WTC11 (cell line): ENCODE results near the gene CTIF. TPM values are rescaled to one million over a fixed set of nuclear protein-coding genes. Genes with fewer than 3 reads are reported as not detected.

Experiments used
- ATAC-seq: fragments of 200-7000 bp; cut with Tn5 transposase; 2 replicates; pipeline ENCODE4 v1.10.0; 2021; ENCODE audit warnings: mild to moderate bottlenecking, moderate library complexity
- CTCF ChIA-PET: fragments of 300-600 bp; sonication (Branson Sonifier 250); formaldehyde crosslinking; loops from one replicate; lab custom pipeline; 2021; ENCODE audit warnings: antibody characterized with exemption; lab: Charles Lee
- POLR2A ChIA-PET: fragments of 350-600 bp; sonication (Branson Sonifier 250); formaldehyde crosslinking; loops from one replicate; lab custom pipeline; 2021; ENCODE audit warnings: antibody characterized with exemption; lab: Charles Lee
- DNase-seq: peaks from one replicate; pipeline ENCODE4 v3.0.0; 2021; ENCODE audit warnings: low spot score
- H3K27ac Mint-ChIP-seq: 2 replicates; pipeline ENCODE4 v1.8.0; 2021; ENCODE audit warnings: mixed read lengths
- H3K27me3 Mint-ChIP-seq: 2 replicates; pipeline ENCODE4 v1.8.0; 2021; ENCODE audit warnings: low read depth, mild to moderate bottlenecking, moderate library complexity, mixed read lengths
- H3K36me3 Mint-ChIP-seq: 2 replicates; pipeline ENCODE4 v1.8.0; 2021; ENCODE audit warnings: mixed read lengths
- H3K4me1 Mint-ChIP-seq: 2 replicates; pipeline ENCODE4 v1.8.0; 2022; ENCODE audit warnings: mixed read lengths
- H3K4me3 Mint-ChIP-seq: 2 replicates; pipeline ENCODE4 v1.8.0; 2021; ENCODE audit warnings: mild to moderate bottlenecking, moderate library complexity, mixed read lengths
- H3K9me3 Mint-ChIP-seq: 2 replicates; pipeline ENCODE4 v1.8.0; 2021; ENCODE audit warnings: mixed read lengths
- ESRRA ChIP-seq: sonication (generic); formaldehyde crosslinking; IDR thresholded peaks from 2 replicates; pipeline ENCODE4 v1.8.1; 2022; ENCODE audit warnings: mild to moderate bottlenecking, missing genetic modification reagents, borderline replicate concordance
- FOXJ3 ChIP-seq: sonication (generic); formaldehyde crosslinking; IDR thresholded peaks from 2 replicates; pipeline ENCODE4 v1.9.0; 2021; ENCODE audit warnings: missing genetic modification reagents, mild to moderate bottlenecking, borderline replicate concordance
- FOXP1 ChIP-seq: sonication (generic); formaldehyde crosslinking; IDR thresholded peaks from 2 replicates; pipeline ENCODE4 v1.8.0; 2022; ENCODE audit warnings: missing genetic modification reagents, mild to moderate bottlenecking, moderate library complexity, borderline replicate concordance
- NR2C2 ChIP-seq: sonication (generic); formaldehyde crosslinking; IDR thresholded peaks from 2 replicates; pipeline ENCODE4 v1.8.0; 2022; ENCODE audit warnings: mild to moderate bottlenecking, missing genetic modification reagents
- NR3C1 ChIP-seq: sonication (generic); formaldehyde crosslinking; conservative IDR thresholded peaks from 2 replicates; pipeline ENCODE4 v1.8.1; 2023; ENCODE audit warnings: low read depth, mild to moderate bottlenecking, missing genetic modification reagents
- TCF7 ChIP-seq: sonication (generic); formaldehyde crosslinking; IDR thresholded peaks from 2 replicates; pipeline ENCODE4 v1.8.0; 2022; ENCODE audit warnings: mild to moderate bottlenecking, low read depth, missing genetic modification reagents, moderate library complexity
- TEAD4 ChIP-seq: sonication (generic); formaldehyde crosslinking; IDR thresholded peaks from 2 replicates; pipeline ENCODE4 v1.8.0; 2022; ENCODE audit warnings: mild to moderate bottlenecking, missing genetic modification reagents
- ZNF121 ChIP-seq: sonication (generic); formaldehyde crosslinking; IDR thresholded peaks from 2 replicates; pipeline ENCODE4 v1.8.0; 2023; ENCODE audit warnings: missing genetic modification reagents
- ZNF138 ChIP-seq: sonication (generic); formaldehyde crosslinking; conservative IDR thresholded peaks from 2 replicates; pipeline ENCODE4 v1.8.1; 2022; ENCODE audit warnings: mild to moderate bottlenecking, moderate library complexity, missing genetic modification reagents
- total RNA-seq: library from RNA; stranded (reverse); gene quantifications from 3 replicates; pipeline ENCODE4 v1.2.3, GENCODE V29; 2021
- TF ChIP-seq, protein P1 (sequence below): sonication (generic); formaldehyde crosslinking; IDR thresholded peaks from 2 replicates; pipeline ENCODE4 v1.8.1; 2022; ENCODE audit warnings: mild to moderate bottlenecking, missing genetic modification reagents, moderate library complexity, borderline replicate concordance
- TF ChIP-seq, protein P2 (sequence below): sonication (generic); formaldehyde crosslinking; IDR thresholded peaks from 2 replicates; pipeline ENCODE4 v1.8.1; 2023; ENCODE audit warnings: mild to moderate bottlenecking, missing genetic modification reagents
- TF ChIP-seq, protein P3 (sequence below): fragments of 250-450 bp; sonication (Bioruptor Pico); IDR thresholded peaks from 2 replicates; pipeline ENCODE4 v2.1.2; 2022; ENCODE audit warnings: mild to moderate bottlenecking, moderate library complexity
- TF ChIP-seq, protein P4 (sequence below): sonication (generic); formaldehyde crosslinking; IDR thresholded peaks from 2 replicates; pipeline ENCODE4 v1.8.1; 2023; ENCODE audit warnings: mild to moderate bottlenecking, moderate library complexity, missing genetic modification reagents
- TF ChIP-seq, protein P5 (sequence below): sonication (generic); formaldehyde crosslinking; conservative IDR thresholded peaks from 2 replicates; pipeline ENCODE4 v1.8.1; 2023; ENCODE audit warnings: mild to moderate bottlenecking, low read depth, missing genetic modification reagents, moderate library complexity
- TF ChIP-seq, protein P6 (sequence below): sonication (generic); formaldehyde crosslinking; IDR thresholded peaks from 2 replicates; pipeline ENCODE4 v1.8.1; 2023; ENCODE audit warnings: mild to moderate bottlenecking, missing genetic modification reagents, moderate library complexity
- TF ChIP-seq, protein P7 (sequence below): sonication (generic); formaldehyde crosslinking; IDR thresholded peaks from 2 replicates; pipeline ENCODE4 v1.8.1; 2022; ENCODE audit warnings: low read depth, mild to moderate bottlenecking, moderate library complexity, missing genetic modification reagents, borderline replicate concordance
- TF ChIP-seq, protein P8 (sequence below): sonication (generic); formaldehyde crosslinking; IDR thresholded peaks from 2 replicates; pipeline ENCODE4 v1.8.0; 2022; ENCODE audit warnings: mild to moderate bottlenecking, missing genetic modification reagents

CTIF gene
- total RNA-seq, 1 experiment from 2014 or later, result 28.5 TPM

DNA sequence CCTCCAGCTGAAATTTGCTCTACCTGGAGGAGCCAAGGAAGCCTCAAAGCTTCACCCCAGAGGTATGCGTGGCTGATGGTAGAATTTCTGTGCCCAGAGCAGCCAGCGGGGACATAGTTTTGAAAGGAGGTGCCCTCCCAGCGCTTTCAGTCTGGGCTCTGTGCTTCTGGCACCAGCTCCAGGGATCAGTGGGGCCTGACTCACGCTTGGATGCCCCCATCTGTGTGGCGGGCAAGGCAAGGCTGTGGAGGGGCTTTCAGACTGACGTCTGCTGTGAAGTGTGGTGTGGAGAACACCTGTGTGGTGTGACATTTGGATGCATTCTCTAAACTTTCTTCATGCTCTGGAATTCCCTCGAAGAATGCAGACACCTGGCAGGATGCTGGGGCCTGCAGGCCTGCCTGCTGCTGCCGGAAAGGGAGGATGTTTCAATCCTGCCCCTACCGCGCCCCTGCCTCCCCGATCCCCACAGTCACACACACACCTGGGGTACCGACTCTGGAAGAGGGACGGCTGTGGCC, 84.1 kb downstream of the CTIF start:
- 0 out of 2 replicates have a peak, but pooled peaks have one; percentile 8 for TF ChIP-seq NR2C2
- TF ChIP-seq, protein P1, sequence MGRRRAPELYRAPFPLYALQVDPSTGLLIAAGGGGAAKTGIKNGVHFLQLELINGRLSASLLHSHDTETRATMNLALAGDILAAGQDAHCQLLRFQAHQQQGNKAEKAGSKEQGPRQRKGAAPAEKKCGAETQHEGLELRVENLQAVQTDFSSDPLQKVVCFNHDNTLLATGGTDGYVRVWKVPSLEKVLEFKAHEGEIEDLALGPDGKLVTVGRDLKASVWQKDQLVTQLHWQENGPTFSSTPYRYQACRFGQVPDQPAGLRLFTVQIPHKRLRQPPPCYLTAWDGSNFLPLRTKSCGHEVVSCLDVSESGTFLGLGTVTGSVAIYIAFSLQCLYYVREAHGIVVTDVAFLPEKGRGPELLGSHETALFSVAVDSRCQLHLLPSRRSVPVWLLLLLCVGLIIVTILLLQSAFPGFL, result no peak
- TF ChIP-seq, all 79 proteins: peak for 1
- Mint-ChIP-seq H3K4me3 (no peak overlapping the region), H3K4me1 (peaks cover 46% of the 10 kb centered on the region), H3K9me3 (no peaks in the 10 kb centered on the region), H3K36me3 (no peaks in the 10 kb centered on the region), H3K27me3 (no peaks in the 10 kb centered on the region), H3K27ac (peak overlapping the region; percentile 51; the same call in 1 of the 2 replicates)
- ChIA-PET POLR2A (no interaction called here), CTCF (interaction anchor here (0.5 to 1.6 kb wide), 5 partner anchors 13 to 1385 kb away, joined by 3 to 6 read pairs (median 4); no protein-coding TSS in a partner anchor)
- peak; percentile 71 for ATAC-seq
- DNase-seq, result peak; percentile 49

DNA sequence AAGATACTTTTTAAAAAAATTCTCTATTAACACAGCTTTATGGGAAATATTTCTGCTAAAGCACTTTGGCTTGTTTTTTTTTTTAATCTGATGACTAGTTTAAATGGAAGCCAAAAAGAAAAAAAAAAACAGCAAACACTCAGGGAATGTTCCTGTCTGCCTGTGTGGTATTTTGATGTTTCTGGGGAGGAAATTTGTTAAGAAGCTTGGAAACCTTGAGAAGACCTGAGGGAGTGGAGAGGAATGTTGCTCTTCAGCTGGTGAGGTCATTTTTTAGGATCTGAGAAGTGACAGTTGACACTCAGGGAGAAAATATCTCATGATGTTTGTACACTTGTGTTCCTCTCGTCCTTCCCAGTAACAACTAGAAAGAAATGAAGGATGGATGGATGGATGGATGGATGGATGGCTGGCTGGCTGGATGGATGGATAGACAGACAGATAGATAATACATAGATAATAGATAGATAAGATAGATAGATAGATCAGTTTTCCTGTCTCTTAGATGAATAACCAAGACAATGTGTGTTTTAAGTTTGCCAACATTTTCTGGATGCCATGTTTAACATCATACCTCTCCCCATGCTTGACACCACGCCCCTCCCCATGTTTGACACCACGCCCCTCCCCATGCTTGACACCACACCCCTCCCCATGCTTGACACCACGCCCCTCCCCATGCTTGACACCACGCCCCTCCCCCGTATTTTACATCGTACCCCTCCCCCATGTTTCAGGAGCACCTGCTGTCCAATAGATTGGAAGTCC, 84.8 kb downstream of the CTIF start:
- peak overlapping the region; percentile 66 for H3K27ac Mint-ChIP-seq
- ChIA-PET POLR2A (interaction anchor here (0.7 kb wide), 1 partner anchor 419 kb away, joined by 3 read pairs; no protein-coding TSS in a partner anchor), CTCF (interaction anchor here (0.7 to 1.6 kb wide), 4 partner anchors 13 to 164 kb away, joined by 3 to 6 read pairs (median 4); no protein-coding TSS in a partner anchor)
- no peaks in the 10 kb centered on the region for H3K27me3 Mint-ChIP-seq
- no peak overlapping the region for H3K4me3 Mint-ChIP-seq
- H3K36me3 Mint-ChIP-seq, result no peaks in the 10 kb centered on the region
- H3K4me1 Mint-ChIP-seq, result peaks cover 45% of the 10 kb centered on the region
- TF ChIP-seq TCF7 (CRISPR knock-in tag) (no peak), FOXJ3 (CRISPR knock-in tag) (no peak), ZNF121 (CRISPR knock-in tag) (no peak)
- TF ChIP-seq, protein P2, sequence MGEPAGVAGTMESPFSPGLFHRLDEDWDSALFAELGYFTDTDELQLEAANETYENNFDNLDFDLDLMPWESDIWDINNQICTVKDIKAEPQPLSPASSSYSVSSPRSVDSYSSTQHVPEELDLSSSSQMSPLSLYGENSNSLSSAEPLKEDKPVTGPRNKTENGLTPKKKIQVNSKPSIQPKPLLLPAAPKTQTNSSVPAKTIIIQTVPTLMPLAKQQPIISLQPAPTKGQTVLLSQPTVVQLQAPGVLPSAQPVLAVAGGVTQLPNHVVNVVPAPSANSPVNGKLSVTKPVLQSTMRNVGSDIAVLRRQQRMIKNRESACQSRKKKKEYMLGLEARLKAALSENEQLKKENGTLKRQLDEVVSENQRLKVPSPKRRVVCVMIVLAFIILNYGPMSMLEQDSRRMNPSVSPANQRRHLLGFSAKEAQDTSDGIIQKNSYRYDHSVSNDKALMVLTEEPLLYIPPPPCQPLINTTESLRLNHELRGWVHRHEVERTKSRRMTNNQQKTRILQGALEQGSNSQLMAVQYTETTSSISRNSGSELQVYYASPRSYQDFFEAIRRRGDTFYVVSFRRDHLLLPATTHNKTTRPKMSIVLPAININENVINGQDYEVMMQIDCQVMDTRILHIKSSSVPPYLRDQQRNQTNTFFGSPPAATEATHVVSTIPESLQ (CRISPR knock-in tag), result no peak
- TF ChIP-seq, protein P3, sequence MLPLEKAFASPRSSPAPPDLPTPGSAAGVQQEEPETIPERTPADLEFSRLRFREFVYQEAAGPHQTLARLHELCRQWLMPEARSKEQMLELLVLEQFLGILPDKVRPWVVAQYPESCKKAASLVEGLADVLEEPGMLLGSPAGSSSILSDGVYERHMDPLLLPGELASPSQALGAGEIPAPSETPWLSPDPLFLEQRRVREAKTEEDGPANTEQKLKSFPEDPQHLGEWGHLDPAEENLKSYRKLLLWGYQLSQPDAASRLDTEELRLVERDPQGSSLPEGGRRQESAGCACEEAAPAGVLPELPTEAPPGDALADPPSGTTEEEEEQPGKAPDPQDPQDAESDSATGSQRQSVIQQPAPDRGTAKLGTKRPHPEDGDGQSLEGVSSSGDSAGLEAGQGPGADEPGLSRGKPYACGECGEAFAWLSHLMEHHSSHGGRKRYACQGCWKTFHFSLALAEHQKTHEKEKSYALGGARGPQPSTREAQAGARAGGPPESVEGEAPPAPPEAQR, result no peak
- ATAC-seq (no peak), DNase-seq (no peak)
- H3K9me3 Mint-ChIP-seq, result no peaks in the 10 kb centered on the region

DNA sequence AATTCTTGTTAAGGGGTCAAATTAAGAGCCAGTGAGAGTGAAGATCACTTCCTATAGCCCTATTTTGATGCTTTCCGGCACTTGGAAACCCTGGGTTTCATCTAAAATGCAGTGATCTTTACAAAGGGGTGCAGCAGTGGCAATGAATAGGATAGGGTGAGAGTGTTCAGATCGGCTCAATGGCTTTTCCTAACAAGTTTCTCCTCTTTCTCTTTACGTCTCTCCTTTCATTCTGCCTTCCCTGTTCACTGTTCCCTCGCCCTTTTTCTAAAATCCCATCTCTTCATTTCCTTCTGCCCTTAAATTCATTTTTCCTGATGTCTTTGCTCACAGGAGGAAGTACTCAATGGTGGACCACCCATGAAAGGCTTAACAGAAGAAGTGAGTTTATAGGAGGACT, 86.0 kb downstream of the CTIF start:
- Mint-ChIP-seq H3K27me3 (no peaks in the 10 kb centered on the region), H3K36me3 (no peaks in the 10 kb centered on the region), H3K27ac (no peak overlapping the region), H3K4me3 (no peak overlapping the region), H3K4me1 (peaks cover 45% of the 10 kb centered on the region), H3K9me3 (no peaks in the 10 kb centered on the region)
- ChIA-PET CTCF (no interaction called here), POLR2A (no interaction called here)
- ATAC-seq, result no peak
- DNase-seq, result no peak
- TF ChIP-seq FOXP1 (CRISPR knock-in tag) (no peak), NR3C1 (no peak), ESRRA (CRISPR knock-in tag) (no peak), ZNF138 (CRISPR knock-in tag) (no peak), TEAD4 (CRISPR knock-in tag) (no peak)
- TF ChIP-seq, protein P4, sequence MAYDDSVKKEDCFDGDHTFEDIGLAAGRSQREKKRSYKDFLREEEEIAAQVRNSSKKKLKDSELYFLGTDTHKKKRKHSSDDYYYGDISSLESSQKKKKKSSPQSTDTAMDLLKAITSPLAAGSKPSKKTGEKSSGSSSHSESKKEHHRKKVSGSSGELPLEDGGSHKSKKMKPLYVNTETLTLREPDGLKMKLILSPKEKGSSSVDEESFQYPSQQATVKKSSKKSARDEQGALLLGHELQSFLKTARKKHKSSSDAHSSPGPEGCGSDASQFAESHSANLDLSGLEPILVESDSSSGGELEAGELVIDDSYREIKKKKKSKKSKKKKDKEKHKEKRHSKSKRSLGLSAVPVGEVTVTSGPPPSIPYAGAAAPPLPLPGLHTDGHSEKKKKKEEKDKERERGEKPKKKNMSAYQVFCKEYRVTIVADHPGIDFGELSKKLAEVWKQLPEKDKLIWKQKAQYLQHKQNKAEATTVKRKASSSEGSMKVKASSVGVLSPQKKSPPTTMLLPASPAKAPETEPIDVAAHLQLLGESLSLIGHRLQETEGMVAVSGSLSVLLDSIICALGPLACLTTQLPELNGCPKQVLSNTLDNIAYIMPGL (CRISPR knock-in tag), result no peak
- TF ChIP-seq, protein P5, sequence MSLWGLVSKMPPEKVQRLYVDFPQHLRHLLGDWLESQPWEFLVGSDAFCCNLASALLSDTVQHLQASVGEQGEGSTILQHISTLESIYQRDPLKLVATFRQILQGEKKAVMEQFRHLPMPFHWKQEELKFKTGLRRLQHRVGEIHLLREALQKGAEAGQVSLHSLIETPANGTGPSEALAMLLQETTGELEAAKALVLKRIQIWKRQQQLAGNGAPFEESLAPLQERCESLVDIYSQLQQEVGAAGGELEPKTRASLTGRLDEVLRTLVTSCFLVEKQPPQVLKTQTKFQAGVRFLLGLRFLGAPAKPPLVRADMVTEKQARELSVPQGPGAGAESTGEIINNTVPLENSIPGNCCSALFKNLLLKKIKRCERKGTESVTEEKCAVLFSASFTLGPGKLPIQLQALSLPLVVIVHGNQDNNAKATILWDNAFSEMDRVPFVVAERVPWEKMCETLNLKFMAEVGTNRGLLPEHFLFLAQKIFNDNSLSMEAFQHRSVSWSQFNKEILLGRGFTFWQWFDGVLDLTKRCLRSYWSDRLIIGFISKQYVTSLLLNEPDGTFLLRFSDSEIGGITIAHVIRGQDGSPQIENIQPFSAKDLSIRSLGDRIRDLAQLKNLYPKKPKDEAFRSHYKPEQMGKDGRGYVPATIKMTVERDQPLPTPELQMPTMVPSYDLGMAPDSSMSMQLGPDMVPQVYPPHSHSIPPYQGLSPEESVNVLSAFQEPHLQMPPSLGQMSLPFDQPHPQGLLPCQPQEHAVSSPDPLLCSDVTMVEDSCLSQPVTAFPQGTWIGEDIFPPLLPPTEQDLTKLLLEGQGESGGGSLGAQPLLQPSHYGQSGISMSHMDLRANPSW (CRISPR knock-in tag), result no peak
- TF ChIP-seq, protein P6, sequence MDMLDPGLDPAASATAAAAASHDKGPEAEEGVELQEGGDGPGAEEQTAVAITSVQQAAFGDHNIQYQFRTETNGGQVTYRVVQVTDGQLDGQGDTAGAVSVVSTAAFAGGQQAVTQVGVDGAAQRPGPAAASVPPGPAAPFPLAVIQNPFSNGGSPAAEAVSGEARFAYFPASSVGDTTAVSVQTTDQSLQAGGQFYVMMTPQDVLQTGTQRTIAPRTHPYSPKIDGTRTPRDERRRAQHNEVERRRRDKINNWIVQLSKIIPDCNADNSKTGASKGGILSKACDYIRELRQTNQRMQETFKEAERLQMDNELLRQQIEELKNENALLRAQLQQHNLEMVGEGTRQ (CRISPR knock-in tag), result no peak
- TF ChIP-seq, protein P7, sequence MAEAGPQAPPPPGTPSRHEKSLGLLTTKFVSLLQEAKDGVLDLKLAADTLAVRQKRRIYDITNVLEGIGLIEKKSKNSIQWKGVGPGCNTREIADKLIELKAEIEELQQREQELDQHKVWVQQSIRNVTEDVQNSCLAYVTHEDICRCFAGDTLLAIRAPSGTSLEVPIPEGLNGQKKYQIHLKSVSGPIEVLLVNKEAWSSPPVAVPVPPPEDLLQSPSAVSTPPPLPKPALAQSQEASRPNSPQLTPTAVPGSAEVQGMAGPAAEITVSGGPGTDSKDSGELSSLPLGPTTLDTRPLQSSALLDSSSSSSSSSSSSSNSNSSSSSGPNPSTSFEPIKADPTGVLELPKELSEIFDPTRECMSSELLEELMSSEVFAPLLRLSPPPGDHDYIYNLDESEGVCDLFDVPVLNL (CRISPR knock-in tag), result no peak
- TF ChIP-seq, protein P8, sequence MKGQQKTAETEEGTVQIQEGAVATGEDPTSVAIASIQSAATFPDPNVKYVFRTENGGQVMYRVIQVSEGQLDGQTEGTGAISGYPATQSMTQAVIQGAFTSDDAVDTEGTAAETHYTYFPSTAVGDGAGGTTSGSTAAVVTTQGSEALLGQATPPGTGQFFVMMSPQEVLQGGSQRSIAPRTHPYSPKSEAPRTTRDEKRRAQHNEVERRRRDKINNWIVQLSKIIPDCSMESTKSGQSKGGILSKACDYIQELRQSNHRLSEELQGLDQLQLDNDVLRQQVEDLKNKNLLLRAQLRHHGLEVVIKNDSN (CRISPR knock-in tag), result no peak
